Mesenteric fat pad (tissue), 1 donor: ENCODE measurements around the gene PAQR9. TPM values are rescaled to one million over a fixed set of nuclear protein-coding genes. Genes with fewer than 3 reads are reported as not detected.

Source experiments
- DNase-seq: peaks from one replicate; pipeline ENCODE4 v3.0.0-alpha.2; 2020; ENCODE audit warnings: low spot score
- total RNA-seq: library from RNA; stranded (reverse); fragmentation: NEBNext Ultra II Directional; extraction: Animal tissue kit (Norgen Biotek cat#: 25700); gene quantifications from one replicate; pipeline ENCODE4 v1.2.1, GENCODE V29; 2021
- donor health status: DM: yes; HTN: yes; CAD: no.

PAQR9 gene
- total RNA-seq, 1 donor from 2014 or later = not detected

DNA sequence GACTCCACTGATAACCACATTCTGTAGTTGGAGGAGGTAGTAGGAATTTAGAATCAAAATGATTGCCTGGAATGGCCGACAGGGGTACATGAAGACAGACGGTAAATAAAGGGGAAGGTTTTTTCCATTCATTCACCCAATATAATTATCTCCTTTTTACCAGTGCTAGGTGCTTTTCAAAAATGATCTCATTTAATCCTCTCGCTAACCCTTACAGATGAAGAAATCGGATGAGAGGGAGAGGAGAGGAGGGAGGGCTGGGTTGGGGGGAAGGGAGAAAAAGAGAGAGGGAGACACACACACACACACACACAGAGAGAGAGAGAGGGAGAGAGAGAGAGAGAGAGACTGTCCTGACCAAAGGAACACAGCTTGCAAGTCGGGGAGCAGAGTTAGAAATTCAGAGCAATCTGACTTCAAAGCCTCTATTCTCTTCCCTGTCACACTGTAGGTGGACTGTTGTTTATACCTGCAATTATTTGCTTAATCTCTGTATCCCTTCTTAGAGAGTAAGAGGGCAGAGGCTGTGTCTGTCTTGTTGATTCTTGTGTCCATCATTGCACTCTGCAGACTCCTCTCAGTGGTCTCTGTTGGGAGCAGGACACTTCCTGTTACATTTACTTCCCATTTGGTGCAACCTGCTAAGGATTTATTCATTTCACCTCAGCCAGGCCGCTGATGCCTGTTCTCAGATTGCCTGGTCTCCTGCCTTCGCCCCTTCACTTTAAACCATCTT, 18.7 kb upstream of the PAQR9 start:
- DNase-seq = no peak

DNA sequence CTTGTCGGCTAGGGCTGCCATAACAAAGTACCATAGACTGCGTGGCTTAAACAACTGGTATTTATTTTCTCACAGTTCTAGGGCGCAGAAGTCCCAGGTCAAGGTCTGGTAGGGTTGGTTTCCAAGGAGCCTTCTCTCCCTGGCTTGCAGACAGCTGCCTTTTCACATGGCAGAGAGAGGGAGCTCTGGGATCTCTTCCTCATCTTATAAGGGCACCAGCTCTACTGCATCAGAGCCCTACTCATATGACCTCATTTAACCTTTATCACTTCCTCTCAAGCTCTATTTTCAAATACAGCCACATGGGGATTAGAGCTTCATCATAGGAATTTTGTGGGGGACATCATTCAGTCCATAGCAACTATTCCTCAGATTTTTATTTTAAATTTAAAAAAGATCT, 17.6 kb upstream of the PAQR9 start:
- DNase-seq = no peak

DNA sequence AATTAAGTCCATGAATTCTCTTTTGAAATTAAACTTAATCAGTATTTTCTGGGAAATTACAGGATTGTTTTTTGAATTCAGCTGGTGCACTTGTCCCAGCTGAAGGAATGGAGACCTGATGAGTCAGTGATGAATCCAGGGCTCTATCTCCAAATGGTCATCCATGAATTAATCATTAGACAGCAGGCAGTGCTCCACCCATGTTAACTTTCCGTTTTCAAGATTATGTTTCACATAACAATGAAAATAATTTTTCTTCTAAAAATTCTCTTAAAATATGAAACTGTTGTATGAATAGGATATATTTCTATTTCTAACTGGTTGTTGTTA, 13.9 kb upstream of the PAQR9 start:
- no peak for DNase-seq

DNA sequence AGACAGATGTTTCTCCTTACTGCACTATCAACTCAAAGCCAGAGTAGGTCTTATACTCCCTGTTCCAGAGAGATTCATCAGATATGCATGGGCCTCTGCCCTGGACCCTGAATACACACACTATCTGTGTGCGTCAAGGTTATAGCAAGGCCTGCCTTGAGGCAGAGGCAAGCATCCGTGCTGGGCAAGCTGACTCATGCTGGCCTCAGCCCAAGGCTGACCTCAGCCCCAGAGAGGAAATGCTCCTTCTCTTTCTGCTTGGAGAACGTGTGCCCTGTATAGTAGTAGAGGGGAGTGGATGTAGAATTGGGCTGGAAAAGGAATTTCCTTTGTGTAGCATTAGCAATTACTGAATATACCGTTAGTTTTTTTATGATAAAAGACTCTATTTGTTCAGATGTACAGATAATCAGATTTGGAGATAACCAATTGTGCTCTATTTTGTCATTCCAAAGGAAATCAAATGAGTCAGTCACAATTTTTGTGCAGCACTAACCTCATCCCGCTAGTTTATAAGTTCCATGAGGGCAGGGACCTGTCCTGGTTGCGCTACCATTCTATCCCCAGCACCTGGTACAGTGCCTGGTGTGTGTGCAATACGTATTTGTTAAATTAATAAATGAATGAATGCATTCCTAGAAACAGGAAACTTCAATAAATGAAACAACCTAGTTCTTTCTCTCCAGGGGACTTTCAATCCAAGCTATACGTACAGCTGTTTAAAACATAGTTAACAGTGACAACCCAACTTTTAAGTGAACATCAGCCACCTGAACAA, 13.3 kb upstream of the PAQR9 start:
- no peak for DNase-seq

DNA sequence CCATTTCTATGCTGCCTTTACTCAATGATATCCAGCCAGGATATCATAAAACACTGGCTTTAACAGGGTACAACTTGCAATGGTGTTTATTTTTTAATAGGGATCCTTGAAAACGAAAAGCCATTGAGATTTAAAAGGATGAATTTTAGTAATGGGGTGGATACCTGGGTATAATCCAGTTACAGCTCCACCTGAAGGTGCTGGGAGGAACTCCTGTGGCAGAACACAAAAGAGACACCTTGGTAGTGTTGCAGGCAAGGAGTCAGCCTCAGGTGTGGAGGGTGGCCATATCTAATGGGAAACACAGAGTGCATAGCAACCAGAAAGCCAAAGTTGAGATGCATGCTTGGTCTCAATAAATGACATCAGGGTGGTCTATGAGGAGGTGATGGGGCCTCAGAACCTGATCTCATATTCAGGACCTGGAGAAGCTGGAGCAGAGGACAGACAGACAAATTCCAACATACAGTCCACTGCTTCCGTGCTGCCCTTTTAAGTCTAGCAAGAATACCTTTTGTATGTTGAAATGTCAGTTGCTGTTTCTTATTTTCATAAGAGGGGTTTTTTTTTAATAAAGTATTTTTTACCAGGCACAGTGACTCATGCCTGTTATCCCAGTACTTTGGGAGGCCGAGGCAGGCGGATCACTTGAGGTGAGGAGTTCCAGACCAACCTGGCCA, 12.0 kb upstream of the PAQR9 start:
- no peak for DNase-seq

DNA sequence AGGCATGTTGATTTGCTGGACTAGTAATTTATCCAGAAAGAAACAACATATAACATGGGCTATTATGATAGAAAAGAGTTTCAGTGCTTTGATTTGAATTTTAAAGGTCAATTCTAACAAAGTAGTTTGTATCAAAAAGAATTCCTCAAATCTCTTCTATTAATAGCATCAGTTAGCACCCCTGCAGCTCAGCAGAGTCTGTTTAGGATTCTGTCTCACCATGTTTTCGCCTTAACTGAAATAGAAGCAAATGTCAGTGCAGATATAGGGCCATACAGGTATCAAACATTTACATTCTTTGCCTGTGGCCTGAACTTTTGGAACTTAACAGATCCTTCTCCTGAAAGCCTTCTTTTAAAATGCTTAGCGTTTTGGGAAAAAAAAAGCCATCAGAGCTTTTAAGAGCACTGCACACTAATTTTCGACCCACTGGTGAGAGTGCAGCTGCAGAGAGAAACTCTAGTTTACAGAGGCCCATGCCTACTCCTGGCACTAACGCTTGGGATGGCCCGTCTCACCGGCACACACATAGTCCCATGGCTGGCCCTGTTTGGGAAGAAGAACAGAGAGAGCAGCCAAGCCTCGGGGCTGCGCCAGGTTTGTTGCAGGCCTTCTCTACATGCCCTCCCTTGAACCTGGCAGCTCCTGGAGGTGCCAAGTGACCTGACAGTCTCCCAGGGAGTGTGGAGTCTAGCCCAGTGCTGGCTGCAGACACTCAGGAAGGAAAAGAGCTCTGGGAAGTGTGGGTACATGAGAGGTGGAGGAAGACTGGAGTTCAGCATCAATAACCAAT, 9.9 kb upstream of the PAQR9 start:
- no peak for DNase-seq

DNA sequence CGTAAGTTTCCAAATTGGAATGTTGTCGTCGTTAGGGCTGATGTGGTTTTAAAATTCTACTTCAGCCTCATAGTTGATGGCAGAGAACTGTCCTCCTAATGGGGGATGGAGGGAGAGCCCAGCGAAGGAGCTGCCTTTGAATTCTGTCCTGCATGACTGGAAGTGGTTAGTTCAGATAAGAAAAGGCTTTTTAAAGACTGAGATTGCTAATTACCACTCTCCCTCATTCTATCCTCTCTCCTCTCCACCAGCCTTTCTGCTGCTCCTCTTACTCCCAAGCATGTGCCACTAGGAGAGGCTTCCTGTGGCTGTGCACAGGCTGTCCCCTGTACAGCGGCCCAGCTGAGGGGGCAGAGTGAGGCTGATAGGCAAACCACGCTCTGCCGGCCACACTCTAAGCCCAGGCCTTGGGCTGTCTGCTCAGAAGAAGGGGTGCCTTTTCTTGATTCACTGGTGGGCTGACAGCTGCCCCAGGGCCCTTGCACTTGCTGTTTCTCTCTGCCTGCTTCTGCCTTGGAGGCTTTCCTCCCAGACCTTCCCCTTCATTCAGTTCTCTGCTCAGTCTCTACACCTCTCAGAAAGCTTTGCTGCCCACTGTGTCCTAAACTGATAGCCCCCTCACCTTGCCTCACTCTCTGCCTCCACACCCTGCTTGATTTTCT, 8.7 kb upstream of the PAQR9 start:
- DNase-seq = no peak

DNA sequence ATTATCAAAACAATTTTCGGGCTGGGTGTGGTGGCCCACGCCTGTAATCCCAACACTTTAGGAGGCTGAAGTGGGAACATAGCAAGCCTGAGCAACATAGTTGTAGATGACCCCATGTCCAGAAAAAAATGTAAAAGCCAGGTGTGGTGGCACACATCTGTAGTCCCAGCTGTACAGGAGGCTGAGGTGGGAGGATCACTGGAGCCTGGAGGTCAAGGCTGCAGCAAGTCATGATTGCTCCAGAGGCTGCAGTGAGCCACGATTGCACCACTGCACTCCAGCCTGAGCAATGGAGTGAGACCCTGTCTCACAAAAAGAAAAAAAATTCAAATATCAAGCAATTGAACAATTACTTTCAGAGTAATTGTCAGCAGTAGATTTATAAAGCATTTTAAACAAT, 8.0 kb upstream of the PAQR9 start:
- DNase-seq = no peak

DNA sequence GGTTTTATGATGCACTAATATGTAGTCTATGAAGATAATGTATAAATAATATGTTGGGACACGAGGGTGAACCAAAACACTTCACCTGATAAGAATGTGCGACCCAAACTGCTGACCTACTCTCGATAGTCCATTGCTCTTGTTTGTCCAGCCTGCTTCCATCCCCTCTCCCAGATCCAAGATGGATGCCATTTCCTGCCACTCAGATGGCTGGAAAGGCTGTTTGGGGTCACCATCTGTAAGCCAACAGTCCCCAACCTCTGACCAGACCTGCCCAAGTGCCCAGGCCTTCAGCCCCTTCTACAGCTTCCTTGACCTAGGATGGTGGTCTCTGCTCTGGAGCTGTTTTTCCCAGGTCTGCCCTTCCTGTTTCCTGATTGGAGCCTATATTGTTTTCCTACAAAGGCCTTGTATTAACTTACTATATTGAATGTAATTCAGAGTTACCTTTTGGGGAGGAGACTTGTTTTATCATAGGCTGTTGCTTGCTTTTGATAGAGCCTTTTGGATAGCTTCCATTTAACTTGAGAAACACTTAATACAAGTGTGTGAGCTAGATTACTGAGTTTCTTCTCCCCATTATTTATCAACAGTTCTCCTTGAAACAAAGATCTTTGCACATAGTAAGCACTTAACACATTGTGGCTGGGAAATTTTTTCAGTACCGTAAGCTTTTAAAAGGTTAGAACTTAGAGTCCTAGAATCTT, 5.0 kb upstream of the PAQR9 start:
- no peak for DNase-seq

DNA sequence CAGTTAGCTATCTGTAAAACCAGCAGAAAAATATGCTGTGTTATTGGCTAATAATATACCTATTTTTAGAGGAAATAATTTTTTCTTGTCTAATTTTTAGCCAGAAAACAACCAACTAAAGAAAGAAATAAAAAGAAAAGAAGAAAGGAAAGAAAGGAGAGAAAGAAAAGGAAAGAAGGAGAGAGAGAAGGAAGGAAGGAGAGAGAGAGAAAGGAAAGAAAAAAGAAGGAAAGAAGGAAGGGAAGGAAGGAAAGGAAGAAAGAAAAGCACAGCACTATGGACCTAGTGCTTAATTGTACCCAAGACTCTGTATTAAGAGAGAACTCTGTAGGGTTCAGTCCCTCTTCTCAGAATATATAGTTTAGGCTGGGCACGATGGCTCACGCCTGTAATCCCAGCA, 3.3 kb upstream of the PAQR9 start:
- no peak for DNase-seq

DNA sequence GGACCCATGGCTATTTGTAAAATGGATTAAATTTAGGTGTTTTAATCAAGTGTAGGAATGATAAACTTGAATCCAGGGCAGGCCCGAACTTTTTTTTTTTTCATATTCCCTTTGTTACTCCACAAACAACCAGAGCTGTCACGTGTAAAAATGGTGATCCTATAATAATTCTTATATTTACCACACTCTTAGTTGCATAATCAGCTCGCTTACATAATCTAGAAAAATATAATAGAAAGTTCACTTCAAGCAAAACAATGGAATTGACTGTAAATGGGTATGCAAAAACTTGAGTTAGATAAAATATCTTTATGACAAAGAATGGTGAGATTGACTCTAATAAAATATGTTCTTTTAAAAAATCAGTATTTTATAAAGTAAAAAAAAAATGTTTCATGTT, 2.1 kb upstream of the PAQR9 start:
- DNase-seq = no peak

DNA sequence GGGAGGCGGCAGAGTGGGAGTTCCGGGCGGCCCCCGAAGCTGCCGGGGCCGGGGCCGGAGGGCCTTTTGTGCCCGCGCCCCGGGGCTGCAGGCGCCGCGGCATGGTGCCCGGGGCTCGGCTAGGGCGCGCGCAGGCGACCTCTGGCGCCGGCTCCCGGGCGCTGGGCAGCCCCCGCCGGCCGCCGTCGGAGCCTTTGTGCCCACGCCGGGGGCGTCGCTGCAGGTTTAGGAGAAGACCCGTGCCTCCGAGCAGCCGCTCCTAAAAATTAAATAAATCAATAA, 299 bp downstream of the PAQR9 start:
- DNase-seq = no peak

DNA sequence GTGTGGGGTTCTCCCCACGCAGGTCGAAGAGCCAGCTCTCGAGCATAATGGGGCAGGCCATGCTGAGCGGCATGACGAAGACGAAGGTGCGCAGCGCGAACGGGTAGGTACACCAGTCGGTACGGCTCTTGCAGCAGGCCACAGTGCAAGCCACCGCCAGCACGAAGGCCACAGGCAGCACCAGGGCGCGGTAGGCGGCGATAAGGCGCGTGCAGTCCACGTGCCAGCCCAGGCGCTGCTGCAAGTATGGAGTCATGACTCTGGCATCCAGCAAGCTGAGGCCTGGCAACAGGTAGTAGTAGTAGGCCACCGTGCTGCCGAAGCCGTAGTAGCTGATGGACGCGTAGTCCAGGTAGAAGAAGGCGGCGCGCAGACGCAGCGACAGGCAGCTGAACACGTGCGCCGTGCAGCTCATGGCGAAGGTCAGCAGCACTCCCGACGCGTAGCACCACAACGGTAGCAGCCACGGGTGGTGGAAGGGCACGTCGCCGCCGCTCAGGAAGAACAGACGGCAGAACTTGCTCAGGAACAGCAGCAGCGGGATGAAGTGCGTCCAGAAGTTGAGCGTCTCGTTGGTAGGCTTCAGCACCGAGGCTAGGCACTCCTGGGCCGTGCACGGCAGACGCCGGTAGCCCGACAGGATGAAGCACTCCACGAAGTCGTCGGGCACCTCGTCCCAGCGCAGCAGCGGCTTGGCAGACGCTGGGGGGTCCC, 797 bp downstream of the PAQR9 start:
- no peak for DNase-seq

DNA sequence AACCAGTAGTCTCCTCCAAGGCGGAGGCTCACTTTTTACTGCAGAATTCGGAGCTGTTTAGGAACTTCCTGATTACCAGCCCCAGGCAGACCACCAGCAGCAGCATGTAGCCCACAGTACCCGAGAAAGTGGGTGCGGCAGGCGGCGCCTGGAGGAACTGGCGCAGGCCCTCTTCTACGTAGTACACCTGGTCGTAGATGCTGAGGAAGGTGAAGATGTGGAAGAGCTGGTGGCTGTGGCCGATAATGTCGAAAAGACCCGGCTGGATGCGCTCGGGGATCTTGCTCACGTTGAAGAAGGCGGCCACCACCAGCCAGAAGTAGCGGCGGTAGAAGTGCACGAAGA, 1.3 kb downstream of the PAQR9 start:
- DNase-seq = no peak

DNA sequence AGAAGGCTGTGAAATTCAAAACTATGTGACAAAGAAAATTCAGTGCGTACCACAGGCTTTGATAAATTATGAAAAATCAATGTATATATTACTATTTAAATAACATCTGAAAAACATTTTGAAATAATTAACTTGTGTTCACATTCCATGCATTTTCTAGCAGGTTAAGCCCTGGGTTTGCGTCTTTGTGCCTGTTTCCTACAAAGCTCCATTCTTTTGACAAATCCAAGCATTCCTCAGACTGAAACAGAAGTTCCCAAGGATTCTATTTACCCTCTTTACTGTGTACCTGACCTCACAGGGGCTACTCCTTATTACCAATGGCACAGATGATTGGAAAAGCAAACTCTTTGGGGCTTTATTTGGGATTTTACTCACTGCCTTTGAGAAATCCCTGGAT, 1.9 kb downstream of the PAQR9 start:
- no peak for DNase-seq

DNA sequence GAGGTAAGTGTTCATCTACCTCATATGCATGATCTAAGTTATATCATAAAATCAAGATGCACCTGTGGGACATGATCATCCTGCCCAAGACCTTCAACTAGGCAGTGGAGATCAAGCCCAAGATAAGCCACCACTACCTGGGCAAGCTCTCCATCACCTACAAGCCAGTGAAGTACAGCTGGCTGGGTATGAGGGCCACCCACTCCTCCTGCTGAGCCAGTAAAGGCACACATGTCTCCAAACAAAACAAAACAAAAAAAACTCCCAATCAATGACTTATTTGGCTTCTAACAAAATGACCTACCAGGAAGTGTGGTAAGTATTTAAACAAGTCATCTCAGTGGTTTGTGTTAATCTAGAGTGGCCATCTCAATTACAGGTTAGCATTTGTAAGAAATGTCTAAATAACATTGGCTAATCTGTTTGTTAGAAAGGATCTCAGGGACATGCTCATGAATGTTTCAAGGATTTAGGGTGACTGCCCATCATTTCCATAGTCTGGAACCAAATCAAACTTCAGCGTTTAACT, 3.1 kb downstream of the PAQR9 start:
- DNase-seq = no peak

DNA sequence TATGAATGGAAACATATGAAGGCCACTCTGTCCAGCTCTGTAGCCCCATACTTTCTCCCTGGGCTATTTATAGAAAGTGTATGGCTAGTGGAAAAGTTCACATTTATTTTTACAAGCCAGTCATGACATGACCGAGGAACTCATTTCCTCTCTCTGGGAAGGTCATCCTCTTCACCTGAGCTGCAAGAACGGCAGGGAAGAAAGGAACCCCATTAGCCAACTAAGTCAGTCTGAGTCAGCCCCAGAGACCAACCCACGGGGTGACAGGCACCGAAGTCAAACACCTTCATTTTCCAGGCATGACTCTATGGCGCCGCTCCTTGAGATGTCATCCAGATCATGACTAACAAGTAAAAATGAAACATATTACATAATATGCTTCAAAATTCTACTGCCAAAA, 4.8 kb downstream of the PAQR9 start:
- no peak for DNase-seq

DNA sequence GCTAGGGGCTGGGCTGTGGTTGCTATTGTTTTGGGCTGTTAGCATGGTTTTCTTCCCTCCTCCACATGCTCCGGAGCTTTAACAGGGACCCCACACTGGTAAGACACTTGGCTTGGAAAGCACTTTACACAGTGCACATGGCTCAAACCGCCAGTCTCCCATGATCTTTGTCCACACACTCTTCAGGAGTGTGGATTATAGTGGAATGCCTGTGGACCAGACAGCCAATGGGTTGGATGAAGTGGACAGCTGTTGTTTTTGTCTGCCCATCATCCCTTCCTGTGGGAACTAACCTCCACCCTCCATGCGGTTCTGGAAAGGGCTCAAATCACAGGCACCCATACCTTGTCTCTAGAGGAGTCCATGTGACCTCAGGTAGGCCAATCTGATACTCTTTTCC, 10.0 kb downstream of the PAQR9 start:
- DNase-seq = no peak

DNA sequence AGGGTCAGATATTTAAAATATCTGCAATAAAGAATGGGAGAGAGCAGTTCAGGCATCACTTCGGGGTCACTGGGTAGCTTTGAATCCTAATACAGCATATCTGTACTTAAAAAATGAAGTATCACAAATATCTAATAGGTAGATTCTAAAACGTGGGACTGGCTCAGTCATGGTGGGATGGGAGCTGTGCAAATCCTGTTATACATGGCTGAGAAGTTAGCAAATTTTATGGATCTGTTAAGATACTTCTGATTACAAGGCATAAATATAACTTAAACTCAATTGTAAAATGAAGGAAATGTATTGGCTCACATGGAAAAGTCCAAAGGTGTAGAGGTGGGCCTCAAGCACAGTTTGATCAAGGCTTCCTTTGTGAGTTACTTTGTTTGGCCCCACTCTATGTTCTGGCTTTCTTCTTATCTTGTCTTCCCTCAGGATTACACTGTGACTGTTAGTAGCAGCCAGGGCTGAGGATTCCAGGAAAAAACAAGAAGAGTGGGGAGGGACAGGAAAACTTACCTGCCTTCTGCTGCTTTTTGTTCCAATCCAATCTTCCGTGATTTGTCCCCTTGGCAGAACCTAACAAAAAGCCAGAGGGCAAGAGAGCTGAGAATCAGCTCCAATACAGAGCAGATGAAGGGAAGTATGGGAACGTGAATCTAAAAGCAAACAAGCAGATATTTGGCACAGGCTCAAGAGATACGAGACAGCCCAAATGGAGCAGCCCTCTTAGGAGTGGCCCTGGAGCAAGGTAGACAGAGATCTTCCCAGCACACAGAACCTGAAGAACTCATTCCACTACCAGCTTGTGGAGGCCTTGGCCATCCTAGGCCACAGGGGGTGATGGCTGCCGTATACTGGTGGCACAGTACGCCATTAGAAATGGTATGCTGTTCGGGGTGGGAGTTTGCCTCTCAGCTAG, 10.9 kb downstream of the PAQR9 start:
- no peak for DNase-seq
